Brain microvascular endothelial cell (primary cell): ENCODE data around the gene GFER.
A peak's percentile ranks its signal among the peaks of the same experiment; 100 is the strongest.
"Not testable (repeated sequence)": the region's sequence is repeated elsewhere in the genome, so short reads cannot be mapped to it uniquely, and the experiment has no call there.

Source experiments
- DNase-seq: peaks from one replicate; pipeline ENCODE4 v3.0.0-alpha.2; 2020
- H3K27ac ChIP-seq: fragments of 250-450 bp; sonication (Bioruptor Pico); 2 replicates; pipeline ENCODE4 v1.5.1; 2020; ENCODE audit warnings: mild to moderate bottlenecking, moderate library complexity
- H3K27me3 ChIP-seq: fragments of 250-450 bp; sonication (Bioruptor Pico); replicated peaks from 2 replicates; pipeline ENCODE4 v1.5.1; 2020; ENCODE audit warnings: mild to moderate bottlenecking
- H3K36me3 ChIP-seq: fragments of 250-450 bp; sonication (Bioruptor Pico); replicated peaks from 2 replicates; pipeline ENCODE4 v1.5.1; 2020; ENCODE audit warnings: mild to moderate bottlenecking
- H3K4me3 ChIP-seq: 2 replicates; pipeline ENCODE4 v1.5.1; 2011; ENCODE audit warnings: low read depth, mild to moderate bottlenecking, control low read depth, low read length, moderate library complexity
- CTCF ChIP-seq: IDR thresholded peaks from 2 replicates; pipeline ENCODE4 v1.5.1; 2011; ENCODE audit warnings: low read depth, mild to moderate bottlenecking, moderate library complexity, low read length, control low read depth, inconsistent platforms; ENCODE audit errors: missing control alignments
- in situ Hi-C: cut with HindIII; loops from 2 replicates; pipeline ENCODE4 v1.10.0; 2017; ENCODE audit warnings: low sequenced_read_pairs, low pct_ligation_motif_present

GFER gene

GRCh38 chr16:2032285-2033056 lies 48.5 kb downstream of the GFER start:
- H3K27ac ChIP-seq, result peak overlapping the region; percentile 80
- no peaks in the 10 kb centered on the region for H3K27me3 ChIP-seq
- DNase-seq, result no peak
- no peak overlapping the region for H3K4me3 ChIP-seq
- no peak for TF ChIP-seq CTCF
- H3K36me3 ChIP-seq, result peaks cover 16% of the 10 kb centered on the region
- in situ Hi-C loops, result no loop called here

GRCh38 chr16:2033057-2033908 lies 49.3 kb downstream of the GFER start:
- Histone ChIP-seq H3K4me3 (peak overlapping the region; percentile 41), H3K36me3 (peaks cover 16% of the 10 kb centered on the region), H3K27ac (peak overlapping the region; percentile 80), H3K27me3 (no peaks in the 10 kb centered on the region)
- peak; percentile 49 for DNase-seq
- in situ Hi-C loops, result no loop called here
- TF ChIP-seq CTCF, result no peak

- in situ Hi-C loops, H3K27me3 ChIP-seq: not testable (repeated sequence)
- Histone ChIP-seq H3K4me3 (peak overlapping the region; percentile 41), H3K27ac (peak overlapping the region; percentile 80), H3K36me3 (peaks cover 21% of the 10 kb centered on the region)
- DNase-seq, result peak; percentile 25
These were observed 50.1 kb downstream of the GFER start for GRCh38 chr16:2033909-2034695.

- in situ Hi-C loops, result loop anchor here (5.0 kb wide), 1 partner anchor 42 kb away; no protein-coding TSS in a partner anchor
- no peak for TF ChIP-seq CTCF
- no peak for DNase-seq
- Histone ChIP-seq H3K27me3 (no peaks in the 10 kb centered on the region), H3K36me3 (peaks cover 21% of the 10 kb centered on the region), H3K4me3 (peak overlapping the region; percentile 15), H3K27ac (peak overlapping the region; percentile 71)
These were observed 50.9 kb downstream of the GFER start for GRCh38 chr16:2034696-2035430.

- no peaks in the 10 kb centered on the region for H3K27me3 ChIP-seq
- H3K27ac ChIP-seq, result peak overlapping the region; percentile 71
- DNase-seq, result peak; percentile 81
- TF ChIP-seq CTCF, result no peak
- H3K4me3 ChIP-seq, result peak overlapping the region; percentile 9
- in situ Hi-C loops, result loop anchor here (5.0 kb wide), 1 partner anchor 42 kb away; no protein-coding TSS in a partner anchor
- H3K36me3 ChIP-seq, result peaks cover 21% of the 10 kb centered on the region
These were observed 51.6 kb downstream of the GFER start for GRCh38 chr16:2035431-2036199.
